ENCODE results near the gene KCTD8.
"Not testable (repeated sequence)": the region's sequence is repeated elsewhere in the genome, so short reads cannot be mapped to it uniquely, and the experiment has no call there.

KCTD8 gene

DNA sequence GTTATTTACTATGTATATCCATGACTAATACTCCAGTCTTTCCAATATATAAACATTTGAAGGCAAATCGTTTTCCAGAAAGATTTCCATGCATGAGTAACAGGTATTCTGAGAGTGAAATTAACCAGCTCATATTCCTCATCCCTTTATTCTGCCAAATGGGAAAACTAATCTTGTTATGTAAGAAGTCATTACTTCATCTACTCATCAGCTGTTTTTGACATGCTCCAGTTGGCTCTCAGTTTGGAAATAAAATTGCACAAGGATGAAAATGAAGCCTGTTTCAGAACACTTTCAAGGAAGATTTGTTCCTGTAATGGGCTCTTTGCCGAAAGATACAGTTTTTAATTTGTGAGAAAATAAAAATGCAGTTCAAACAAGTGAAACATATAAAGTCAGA, 121.9 kb downstream of the KCTD8 start:
- DNase-seq (ENCODE audit: low read depth in 3 of 3): no peak

DNA sequence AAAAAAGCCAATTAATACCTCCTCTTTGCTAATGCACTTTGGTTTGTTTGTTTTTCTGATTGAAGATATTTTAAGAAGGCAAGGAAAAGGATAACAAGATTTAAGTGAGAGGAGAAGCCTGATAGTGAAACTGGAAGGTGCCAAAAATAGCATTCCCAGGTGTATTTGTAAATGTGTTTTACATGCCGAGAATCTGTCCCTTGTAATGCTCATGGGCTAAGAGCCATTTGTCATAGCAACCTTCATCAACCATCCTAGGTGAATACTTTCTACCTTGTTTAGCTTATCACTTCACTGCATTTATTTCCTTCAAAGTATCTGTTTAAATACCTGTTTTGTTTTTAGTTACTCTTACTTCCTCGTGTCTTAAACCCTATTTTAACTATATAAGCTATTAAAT, 127.8 kb downstream of the KCTD8 start:
- DNase-seq (ENCODE audit: low read depth in 3 of 3): no peak

DNA sequence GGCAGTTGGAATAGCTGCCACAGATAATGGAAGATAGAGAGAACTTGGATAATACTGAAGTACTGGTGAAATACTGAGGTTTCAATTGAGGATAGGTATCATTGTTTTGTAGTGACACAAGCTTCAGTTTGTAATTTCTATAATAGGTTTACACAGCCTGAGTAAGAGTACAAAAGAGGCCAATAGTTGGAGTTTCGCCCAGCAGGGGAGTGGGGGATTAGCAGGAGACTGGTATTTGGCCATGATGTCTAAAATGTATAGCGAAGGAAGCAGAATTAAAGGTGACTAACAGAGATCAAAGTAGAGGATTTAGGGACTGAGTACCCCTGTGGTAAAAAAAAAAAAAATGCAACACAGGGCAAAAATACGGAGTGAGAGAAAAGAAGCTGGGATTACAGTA, 129.5 kb downstream of the KCTD8 start:
- no peak for DNase-seq (ENCODE audit: low read depth in 3 of 3)

DNA sequence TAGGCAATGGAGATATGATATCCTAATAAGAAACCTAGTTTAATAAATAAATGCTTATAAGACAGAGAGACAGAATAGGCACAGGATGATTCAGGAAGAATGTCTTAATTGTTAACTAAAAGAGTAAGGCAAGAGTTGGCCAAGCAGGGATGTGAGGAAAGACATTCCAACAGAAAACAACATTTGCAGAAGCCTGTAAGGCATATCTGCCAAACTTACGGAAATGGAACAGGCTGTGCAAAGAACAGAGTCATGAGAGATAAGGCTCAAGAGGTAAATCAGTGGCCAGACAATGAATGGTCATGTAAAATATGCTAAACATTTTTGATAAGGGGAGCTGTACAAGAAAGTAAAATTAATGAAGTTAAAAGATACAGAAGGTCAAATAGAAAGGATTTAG, 134.9 kb downstream of the KCTD8 start:
- DNase-seq (ENCODE audit: low read depth in 3 of 3): no peak

DNA sequence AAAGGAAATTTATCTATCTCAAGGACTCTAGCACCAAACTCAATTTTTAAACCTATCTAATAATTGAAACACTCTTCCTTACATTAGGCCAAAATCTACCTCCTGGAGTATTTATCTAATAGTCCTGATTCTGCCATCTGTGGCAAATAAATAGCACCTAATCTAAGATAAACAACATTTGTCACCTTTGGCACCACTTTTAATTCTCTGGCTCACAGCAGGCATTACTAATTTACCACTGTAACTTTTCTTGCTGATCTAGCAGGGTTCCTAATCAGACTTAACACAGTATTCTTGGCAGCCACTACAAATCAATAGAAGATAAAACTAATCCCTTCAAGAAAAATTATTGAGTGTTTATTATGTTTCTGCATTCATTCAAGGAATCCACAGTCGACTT, 161.1 kb downstream of the KCTD8 start:
- no peak for DNase-seq (ENCODE audit: low read depth in 3 of 3)

DNA sequence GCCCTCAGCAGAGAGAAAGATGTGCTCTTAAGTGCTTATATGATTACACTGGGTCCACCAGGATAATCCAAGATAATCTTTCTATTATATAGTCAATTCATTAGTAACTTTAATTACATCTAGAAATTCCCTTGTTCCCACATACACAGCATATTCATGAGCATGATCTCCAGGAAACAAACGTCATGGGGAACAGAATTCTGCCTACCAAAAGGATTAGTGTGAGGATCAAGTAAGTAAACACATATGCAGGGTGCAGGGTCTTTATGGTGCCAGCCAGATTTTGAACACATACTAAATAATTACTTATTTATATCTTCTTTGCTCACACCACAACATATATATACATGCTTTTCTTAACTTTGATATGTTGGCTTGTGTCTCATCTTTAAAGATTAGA, 169.1 kb downstream of the KCTD8 start:
- no peak for DNase-seq (ENCODE audit: low read depth in 3 of 3)

DNA sequence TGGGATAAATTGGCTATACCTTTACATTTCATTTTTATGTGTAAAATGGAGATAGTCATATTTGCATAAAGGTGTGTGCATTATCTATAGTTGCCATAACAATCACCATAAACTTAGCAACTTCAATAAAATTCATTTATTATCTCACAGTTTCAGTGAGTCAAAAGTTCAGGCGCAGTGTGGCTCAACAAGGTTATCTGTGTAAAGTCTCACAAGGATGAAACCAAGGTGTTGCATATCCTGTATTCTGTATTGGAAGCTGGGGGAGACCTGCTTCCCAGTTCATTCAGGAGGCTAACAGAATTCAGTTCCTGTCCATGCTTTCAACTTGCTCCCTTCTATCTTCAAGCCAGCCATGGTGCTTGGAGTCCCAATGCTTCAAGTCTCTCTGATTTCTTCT, 169.5 kb downstream of the KCTD8 start:
- DNase-seq (ENCODE audit: low read depth in 3 of 3): no peak

DNA sequence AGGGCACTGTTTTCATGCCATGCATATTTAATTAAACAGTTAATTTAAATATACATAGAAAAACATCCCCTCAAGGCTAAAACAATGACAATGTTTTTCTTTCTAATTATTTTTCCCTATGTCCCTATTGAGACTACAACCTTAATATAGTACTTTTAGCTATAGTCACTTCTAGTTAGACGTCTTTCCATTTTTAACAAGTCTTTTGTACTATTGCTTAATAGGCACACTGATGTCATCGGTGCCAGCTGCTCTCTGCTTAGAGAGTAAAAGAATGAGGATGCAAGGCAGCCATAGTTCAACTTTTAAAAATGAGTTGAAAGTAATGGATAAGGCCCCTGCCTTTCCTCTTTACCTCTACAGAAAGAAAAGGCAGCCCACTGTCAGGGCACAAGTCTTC, 191.1 kb downstream of the KCTD8 start:
- DNase-seq (ENCODE audit: low read depth in 3 of 3): no peak

DNA sequence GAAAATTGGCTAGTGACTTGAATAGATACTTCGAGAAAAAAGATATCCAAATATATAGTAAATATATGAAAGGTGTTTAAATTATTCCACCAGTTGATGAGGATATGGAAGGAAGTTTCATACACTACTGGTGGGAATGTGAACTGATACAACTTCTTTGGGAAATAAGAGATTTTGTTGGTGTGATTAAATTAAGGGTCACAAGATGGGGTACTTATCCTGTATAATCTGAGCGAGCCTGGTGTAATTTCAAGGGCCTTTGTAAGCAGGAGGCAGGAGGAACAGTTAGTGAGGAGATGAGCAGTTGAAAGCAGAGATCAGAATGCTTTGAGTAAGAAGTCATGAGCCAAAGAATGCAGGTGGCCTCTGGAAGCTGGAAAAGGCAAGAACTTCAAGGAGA, 192.2 kb downstream of the KCTD8 start:
- DNase-seq (ENCODE audit: low read depth in 3 of 3): no peak

DNA sequence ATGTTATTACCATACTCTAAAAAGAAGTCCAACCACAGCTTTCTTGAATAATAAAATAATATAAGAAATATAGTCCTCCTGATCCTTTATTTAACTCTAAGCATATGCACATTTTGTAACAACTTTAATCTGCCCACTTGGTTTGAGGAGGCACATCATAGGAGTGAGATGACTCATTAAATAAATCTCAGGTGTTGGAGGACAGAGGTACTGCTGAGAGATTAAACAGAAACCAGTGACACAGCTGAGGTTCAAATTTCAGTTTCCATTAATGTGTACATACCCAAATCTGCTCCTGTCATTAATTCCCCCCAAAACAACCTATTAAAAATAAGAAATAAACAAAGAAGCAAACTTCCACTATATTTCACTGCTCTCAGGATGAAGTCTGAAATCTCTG, 211.0 kb downstream of the KCTD8 start:
- DNase-seq (ENCODE audit: low read depth in 3 of 3): no peak

DNA sequence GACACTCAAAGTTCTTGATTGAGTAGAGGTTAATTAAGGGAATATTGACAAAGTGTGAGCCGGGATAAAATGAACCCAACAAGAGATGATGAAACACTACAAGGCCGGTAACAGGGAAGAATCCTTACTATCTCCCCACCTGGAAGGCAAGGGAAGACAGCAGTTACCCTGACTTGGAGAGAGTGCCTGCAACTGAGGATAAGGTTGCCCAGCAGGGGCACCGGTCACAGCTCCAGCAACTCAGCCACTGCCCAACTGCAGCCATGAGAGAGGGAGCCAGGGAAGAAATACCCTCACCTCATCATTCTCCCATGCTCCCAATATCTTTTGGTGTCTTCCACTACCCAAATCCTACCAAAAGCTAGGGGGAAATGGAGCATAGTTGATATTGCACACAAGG, 212.7 kb downstream of the KCTD8 start:
- DNase-seq (ENCODE audit: low read depth in 3 of 3): no peak

DNA sequence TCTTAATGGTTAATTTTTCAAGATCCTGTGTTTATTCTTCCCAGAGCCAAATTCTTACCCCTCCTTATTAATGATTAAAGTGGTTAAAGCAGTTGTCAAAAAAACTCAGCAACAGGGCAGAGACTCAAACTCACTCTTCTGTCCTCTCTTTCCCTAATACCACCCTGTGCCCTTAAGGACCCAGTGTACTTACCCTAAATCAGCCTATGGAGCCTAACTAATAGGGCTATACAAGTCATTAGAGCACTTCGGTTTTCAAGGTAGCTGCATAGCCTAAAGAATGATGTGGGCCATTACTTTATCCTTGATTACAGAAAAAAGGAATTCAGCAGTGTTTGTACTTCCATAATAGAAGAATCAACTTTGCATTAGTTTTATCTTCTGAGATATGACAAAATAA, 216.3 kb downstream of the KCTD8 start:
- DNase-seq (ENCODE audit: low read depth in 3 of 3): no peak

DNA sequence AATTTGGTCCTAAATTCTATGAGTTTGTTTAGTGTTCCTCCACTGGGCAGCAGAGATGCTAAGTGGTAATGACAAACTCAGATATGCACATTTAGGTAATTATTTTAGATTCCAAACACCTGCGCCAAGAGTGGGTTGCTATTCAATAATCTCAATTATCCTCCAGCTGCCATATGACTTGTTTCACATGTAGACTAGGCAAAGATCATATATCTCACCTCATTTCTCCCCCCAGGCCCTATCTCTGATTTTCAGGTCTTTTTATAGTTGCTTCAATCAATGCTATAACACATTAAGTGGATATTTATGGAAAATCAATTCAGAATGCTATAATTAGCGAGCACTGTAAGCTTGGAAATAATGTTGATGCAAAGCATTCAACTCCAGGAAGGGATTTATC, 217.6 kb downstream of the KCTD8 start:
- no peak for DNase-seq (ENCODE audit: low read depth in 3 of 3)

DNA sequence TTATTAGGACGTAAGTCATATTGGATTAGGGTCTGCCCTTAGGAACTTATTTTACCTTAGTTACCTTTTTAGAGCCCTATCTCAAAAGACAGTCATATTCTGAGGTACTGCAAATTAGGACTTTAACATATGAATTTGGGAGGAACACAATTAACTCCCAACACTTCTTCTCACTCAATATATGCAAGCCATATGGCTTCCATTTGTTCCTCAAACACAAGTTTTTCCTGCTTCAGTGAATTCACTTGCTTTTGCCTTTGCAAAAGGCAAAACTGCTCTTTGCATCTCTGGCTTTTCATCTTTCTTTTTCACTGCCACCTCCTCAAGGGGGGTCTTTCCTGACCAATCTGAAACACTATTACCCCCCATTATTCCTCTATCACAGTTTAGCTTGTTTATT, 220.3 kb downstream of the KCTD8 start:
- DNase-seq (ENCODE audit: low read depth in 3 of 3): no peak

DNA sequence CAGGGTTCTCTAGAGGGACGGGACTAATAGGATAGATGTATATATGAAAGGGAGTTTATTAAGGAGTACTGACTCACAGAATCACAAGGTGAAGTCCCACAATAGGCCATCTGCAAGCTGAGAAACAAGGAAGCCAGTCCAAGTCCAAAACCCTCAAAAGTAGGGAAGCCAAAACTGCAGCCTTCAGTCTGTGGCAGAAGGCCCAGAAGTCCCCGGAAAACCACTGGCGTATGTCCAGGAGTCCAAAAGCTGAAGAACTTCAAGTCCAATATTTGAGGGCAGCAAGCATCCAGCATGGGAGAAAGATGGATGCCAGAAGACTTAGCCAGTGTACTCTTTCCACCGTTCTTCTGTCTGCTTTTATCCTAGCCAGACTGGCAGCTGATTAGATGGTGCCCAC, 227.2 kb downstream of the KCTD8 start:
- no peak for DNase-seq (ENCODE audit: low read depth in 3 of 3)

DNA sequence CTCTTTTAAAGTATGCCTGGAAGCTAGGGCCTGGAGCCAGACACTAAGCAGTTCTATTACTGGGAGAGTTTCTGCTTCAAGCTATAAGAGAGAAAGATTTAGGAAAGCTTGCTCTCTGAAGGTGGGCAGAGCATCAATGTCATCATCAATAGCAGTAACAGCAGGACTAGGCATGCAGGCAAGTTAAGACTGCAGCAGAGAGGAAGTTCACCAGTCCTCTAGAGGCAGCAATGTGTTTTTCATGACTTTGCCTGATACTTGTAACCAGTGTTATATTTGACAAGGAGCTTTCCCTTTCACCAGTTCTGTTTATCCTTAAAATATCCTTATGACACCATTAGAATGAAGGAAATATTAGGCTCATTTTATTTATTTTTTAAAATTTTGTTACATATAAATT, 237.9 kb downstream of the KCTD8 start:
- DNase-seq (ENCODE audit: low read depth in 3 of 3): no peak

DNA sequence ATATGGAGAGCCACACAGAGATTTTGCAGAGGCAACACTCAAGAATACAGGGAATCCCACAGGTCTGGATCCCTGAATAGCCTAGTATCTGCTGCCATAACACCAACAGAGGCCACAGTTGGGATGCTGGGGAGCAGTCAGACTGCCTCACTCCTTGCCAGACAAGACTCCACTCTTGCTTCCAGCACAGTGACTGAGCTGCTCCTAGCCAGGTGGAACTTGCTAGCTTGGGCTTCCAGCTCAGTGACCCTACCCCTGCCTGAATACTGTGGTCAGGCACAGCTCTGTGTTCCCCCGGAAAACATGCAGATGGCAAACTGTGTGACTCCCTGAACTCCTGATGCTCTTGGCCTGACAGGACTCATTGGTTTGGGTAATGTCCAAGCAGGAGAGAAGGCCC, 251.8 kb downstream of the KCTD8 start:
- no peak for DNase-seq (ENCODE audit: low read depth in 3 of 3)

DNA sequence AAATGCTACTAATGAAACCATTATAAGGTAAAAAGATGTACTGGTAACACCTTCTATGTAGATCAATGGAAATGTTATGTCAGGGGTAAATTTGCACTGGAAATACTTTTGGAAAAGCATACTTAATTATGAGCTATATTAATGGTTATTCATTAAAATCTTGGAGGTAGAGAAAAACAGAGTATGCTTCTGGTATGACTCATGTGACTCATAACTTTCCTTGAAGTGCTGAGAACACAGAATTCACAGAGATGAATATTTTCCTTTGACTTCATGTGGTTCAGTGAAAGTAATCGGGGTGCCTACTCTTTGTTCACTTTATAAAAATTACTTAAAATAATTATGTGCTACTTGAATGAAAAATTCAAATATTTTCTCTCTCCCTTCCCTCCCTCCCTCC, 254.2 kb downstream of the KCTD8 start:
- DNase-seq (ENCODE audit: low read depth in 3 of 3): no peak

DNA sequence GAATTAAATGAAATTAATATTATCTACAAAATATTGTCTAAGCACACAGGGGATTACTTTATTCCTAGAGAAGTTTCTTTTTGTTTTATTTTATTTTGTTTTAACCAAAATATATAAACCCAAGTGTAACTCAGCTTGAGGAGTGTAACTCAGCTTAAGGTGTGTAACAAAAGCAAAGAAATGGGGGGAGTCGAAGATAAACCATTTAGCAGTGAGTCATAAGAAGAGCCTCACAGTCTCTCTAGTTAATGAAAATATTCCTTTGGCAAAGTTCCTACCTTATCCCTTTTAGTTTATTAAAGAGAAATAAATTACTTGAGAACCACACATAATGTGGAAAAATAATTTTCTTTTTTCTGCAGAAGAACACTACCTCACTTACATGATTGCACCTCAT, 261.8 kb downstream of the KCTD8 start:
- DNase-seq (ENCODE audit: low read depth in 3 of 3): no peak

DNA sequence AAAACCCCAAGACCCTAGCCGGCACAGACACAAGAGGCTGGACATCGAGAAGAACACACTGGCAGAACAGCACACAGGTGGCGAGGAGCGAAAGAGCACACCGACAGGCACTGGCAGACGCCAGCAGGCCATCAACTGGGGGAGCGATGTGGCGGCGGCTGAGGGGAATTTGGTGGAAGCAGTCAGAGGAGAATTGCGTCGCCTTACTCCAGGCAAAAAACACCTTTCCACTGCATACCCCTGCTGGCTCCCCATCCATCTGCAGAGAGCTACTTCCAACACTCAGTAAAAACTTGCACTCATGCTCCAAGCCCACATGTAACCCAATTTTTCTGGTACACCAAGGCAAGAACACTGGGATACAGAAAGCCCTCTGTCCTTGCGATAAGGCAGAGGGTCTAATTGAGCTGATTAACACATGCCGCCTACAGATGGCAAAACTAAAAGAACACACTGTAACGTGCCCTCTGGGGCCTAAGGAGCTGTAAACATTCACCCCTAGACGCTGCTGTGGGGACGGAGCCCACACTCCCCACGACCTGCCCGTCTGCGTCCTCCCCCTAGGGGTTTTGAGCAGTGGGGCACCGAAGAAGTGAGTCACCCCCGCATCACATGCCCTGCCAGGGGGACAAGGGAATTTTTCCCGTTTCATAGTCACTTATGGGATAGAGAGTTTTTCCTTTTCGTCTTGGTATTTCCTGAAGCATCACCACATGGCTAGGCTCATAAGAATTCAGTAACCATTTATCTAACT, 262.3 kb downstream of the KCTD8 start:
- no peak for DNase-seq (ENCODE audit: low read depth in 3 of 3)

DNA sequence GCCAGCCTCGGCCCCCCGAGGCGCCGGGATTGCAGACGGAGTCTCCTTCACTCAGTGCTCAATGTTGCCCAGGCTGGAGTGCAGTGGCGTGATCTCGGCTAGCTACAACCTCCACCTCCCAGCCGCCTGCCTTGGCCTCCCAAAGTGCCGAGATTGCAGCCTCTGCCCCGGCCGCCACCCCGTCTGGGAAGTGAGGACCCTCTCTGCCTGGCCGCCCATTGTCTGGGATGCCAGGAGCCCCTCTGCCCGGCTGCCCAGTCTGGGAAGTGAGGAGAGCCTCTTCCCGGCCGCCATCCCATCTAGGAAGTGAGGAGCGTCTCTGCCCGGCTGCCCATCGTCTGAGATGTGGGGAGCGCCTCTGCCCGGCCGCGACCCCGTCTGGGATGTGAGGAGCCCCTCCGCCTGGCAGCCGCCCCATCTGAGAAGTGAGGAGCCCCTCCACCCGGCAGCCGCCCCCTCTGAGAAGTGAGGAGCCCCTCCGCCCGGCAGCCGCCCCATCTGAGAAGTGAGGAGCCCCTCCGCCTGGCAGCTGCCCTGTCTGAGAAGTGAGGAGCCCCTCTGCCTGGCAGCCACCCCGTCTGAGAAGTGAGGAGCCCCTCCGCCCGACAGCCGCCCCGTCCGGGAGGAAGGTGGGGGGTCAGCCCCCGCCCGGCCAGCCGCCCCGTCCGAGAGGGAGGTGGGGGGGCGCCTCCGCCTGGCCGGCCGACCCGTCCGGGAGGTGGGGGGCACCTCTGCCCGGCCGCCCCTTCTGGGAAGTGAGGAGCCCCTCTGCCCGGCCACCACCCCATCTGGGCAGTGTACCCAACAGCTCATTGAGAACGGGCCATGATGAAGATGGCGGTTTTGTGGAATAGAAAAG, 266.9 kb downstream of the KCTD8 start:
- not testable (repeated sequence) for DNase-seq (ENCODE audit: low read depth in 3 of 3)

DNA sequence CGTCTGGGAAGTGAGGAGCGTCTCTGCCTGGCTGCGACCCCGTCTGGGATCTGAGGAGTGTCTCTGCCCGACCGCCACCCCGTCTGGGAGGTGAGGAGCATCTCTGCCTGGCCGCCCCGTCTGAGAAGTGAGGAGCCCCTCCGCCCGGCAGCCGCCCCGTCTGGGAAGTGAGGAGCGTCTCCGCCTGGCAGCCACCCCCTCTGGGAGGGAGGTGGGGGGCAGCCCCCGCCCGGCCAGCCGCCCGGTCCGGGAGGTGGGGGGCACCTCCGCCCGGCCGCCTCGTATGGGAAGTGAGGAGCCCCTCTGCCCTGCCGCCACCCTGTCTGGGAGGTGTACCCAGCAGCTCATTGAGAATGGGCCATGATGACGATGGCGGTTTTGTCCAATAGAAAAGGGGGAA, 280.8 kb downstream of the KCTD8 start:
- not testable (repeated sequence) for DNase-seq (ENCODE audit: low read depth in 3 of 3)

DNA sequence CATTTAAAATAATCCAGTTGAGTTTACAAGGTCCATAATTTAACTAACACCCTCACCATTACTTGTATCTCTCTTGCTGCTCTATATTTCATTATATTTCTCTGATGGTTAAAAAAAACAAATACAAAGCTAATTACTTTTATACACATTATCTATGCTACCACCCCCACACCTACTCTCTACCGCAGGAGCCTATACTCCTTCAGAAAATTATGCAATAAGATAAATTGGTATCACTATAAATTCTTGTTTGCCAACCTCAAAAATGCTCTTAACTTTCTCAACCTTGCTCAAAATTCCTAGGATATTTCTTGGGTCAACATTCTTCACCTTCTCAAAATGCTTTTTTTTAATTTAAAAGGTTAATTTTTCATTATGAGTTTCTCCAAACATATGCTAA, 282.7 kb downstream of the KCTD8 start:
- DNase-seq (ENCODE audit: low read depth in 3 of 3): no peak
